ENCODE measurements around the gene TAP2. TPM values are rescaled to one million over a fixed set of nuclear protein-coding genes. Genes with fewer than 3 reads are reported as not detected.

TAP2 gene
- total and polyA plus RNA-seq, 10 of the 15 experiments (the other 5 are each of a cell fraction or from before 2014, with no cell fraction given): 5.3 to 77.2 (median 35.3) TPM

- peak; percentile 72; the same call in 1 of the 2 replicates for TF ChIP-seq ZNF592 (IDR thresholded peaks at IDR 0.05)
- TF ChIP-seq MLLT1 (IDR thresholded peaks at IDR 0.05): 0 out of 2 replicates have a peak, but pooled peaks have one; percentile 67
- peak; percentile 77 to 82 for TF ChIP-seq BHLHE40 (IDR thresholded peaks at IDR 0.05; ENCODE audit: borderline replicate concordance in 1 of 2, low read depth in 2 of 2, low read length in 1 of 2)
- TF ChIP-seq NBN (IDR thresholded peaks at IDR 0.05): peak; percentile 97
- peak; percentile 79 to 84 (median 83) for TF ChIP-seq CTCF (IDR thresholded peaks at IDR 0.05 in 2 of 3, conservative IDR thresholded peaks at IDR 0.05 in 1 of 3; ENCODE audit: control insufficient read depth in 2 of 3, extremely low read depth in 1 of 3, insufficient read depth in 1 of 3, low read depth in 3 of 3, low read length in 3 of 3)
- peak; percentile 25 for TF ChIP-seq RELA (IDR thresholded peaks at IDR 0.05; ENCODE audit: borderline replicate concordance, partially characterized antibody)
- TF ChIP-seq PML (IDR thresholded peaks at IDR 0.05; ENCODE audit: low read length): peak; percentile 84
- peak; percentile 38 for TF ChIP-seq MXI1 (IDR thresholded peaks at IDR 0.05; ENCODE audit: low read depth, low read length)
- 0 out of 2 replicates have a peak, but pooled peaks have one; percentile 12 for TF ChIP-seq ELK1 (IDR thresholded peaks at IDR 0.05; ENCODE audit: low read depth, low read length)
- TF ChIP-seq SKIL (IDR thresholded peaks at IDR 0.05; ENCODE audit: low read depth, poor library complexity, severe bottlenecking): peak; percentile 71
- TF ChIP-seq ZNF24 (IDR thresholded peaks at IDR 0.05): 0 out of 2 replicates have a peak, but pooled peaks have one; percentile 21
- TF ChIP-seq SIN3A (IDR thresholded peaks at IDR 0.05; ENCODE audit: low read depth, low read length): peak; percentile 91
- TF ChIP-seq FOXM1 (IDR thresholded peaks at IDR 0.05; ENCODE audit: low read depth, low read length): peak; percentile 56; the same call in 1 of the 2 replicates
Observed at GRCh38 chr6:32853541-32854375, 15.2 kb upstream of the TAP2 start, which contains the start of the genes PSMB9 and TAP1 (continued).

Data from GM12878 (cell line).